Tibial nerve (tissue), 4 donors: ENCODE results near the gene ARGLU1. TPM values are rescaled to one million over a fixed set of nuclear protein-coding genes. Genes with fewer than 3 reads are reported as not detected.

ENCODE experiments used
- DNase-seq, 2 donors: peaks; one replicate each; pipeline ENCODE4 v3.0.0-alpha.2; 2019; ENCODE audit warnings: low spot score in 2 of 2
- H3K27ac ChIP-seq, 4 donors: fragments of 200-600 bp; sonication (generic) in 3 of 4; one replicate each; pipeline ENCODE4 v1.5.1; 2017 to 2019; ENCODE audit warnings: mild to moderate bottlenecking in 1 of 4
- H3K27me3 ChIP-seq, 2 donors: fragments of 200-600 bp; sonication (generic) in 1 of 2; one replicate each; pipeline versions ENCODE4 v1.5.1 to v1.6.0; 2017 to 2019
- H3K36me3 ChIP-seq, 3 donors: fragments of 200-600 bp; sonication (generic); one replicate each; pipeline ENCODE4 v1.5.1; 2018 to 2019
- H3K4me1 ChIP-seq, 4 donors: fragments of 200-600 bp; sonication (generic) in 3 of 4; one replicate each; pipeline ENCODE4 v1.5.1; 2017 to 2019
- H3K4me3 ChIP-seq, 4 donors: fragments of 200-600 bp; sonication (generic) in 3 of 4; one replicate each; pipeline ENCODE4 v1.5.1; 2017 to 2019; ENCODE audit warnings: mild to moderate bottlenecking in 1 of 4, moderate library complexity in 1 of 4
- H3K9me3 ChIP-seq, 4 donors: fragments of 200-600 bp; sonication (generic) in 3 of 4; one replicate each; pipeline ENCODE4 v1.5.1; 2017 to 2019
- CTCF ChIP-seq, 5 experiments: fragments of 200-600 bp in 3 of 5; fragments of 450-650 bp in 2 of 5; sonication (generic) in 3 of 5; IDR thresholded peaks; one replicate each; pipeline ENCODE4 v1.5.1; 2016 to 2019; ENCODE audit warnings: antibody characterized with exemption in 5 of 5, mild to moderate bottlenecking in 3 of 5, moderate library complexity in 2 of 5
- EP300 ChIP-seq, 2 donors: sonication (generic); formaldehyde crosslinking; IDR thresholded peaks; one replicate each; pipeline ENCODE4 v1.6.1; 2017; ENCODE audit warnings: antibody characterized with exemption in 2 of 2, mild to moderate bottlenecking in 1 of 2
- POLR2A ChIP-seq, 2 donors: fragments of 450-650 bp; IDR thresholded peaks; one replicate each; pipeline ENCODE4 v1.6.1; 2017; ENCODE audit warnings: antibody characterized with exemption in 2 of 2, mild to moderate bottlenecking in 2 of 2, moderate library complexity in 2 of 2
- WGBS, 2 donors: methylation state at CpG; one replicate each; pipeline ENCODE4 v1.1.5; 2018; 5-methylcytosine and 5-hydroxymethylcytosine counted together
- total RNA-seq, 4 donors: library from RNA; depleted of rRNA; stranded (reverse); fragments of >200 nt; gene quantifications; one replicate each; pipeline ENCODE4 v1.1.0, GENCODE V29; 2016

ARGLU1 gene
- total RNA-seq, 4 donors from 2014 or later, result 115 to 148 (median 138) TPM

DNA sequence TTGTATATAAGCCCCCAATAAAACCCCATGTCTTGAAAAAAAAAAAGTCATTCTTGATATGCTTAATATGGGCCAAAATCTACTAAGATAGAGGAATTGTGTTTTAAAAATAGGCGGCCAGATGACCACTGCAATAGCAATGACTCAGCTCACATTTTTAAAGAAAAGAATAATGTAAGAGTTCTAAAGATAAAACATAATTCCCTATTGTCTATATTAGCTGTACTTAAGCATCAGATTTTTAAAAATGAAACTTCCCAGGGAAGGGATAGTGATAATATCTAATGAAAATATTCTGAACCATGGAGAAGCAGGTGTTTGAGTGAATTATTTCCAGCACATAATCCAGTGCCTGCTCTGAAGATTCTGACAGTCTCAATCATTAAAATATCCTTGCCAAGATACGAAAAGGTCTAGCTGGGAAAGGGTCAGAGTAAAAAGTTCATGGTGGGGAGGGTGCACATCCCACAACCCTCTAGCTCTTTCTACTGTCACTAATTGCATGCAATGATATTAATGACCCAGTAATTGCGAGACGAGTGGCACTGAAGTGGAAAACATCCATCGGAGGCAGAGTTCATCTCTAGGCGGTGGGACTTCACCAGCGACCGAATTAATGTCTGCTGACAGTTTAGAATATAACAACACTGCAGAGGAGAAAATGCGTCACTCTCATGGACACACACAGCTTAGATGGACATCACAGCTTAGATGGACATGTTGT, 64.0 kb downstream of the ARGLU1 start:
- Histone ChIP-seq H3K4me3 (no peak overlapping the region), H3K27me3 (no peaks in the 10 kb centered on the region), H3K4me1 (peaks cover 0 to 21% (median 7%) of the 10 kb centered on the region in 4 donors), H3K36me3 (no peaks in the 10 kb centered on the region), H3K9me3 (no peaks in the 10 kb centered on the region), H3K27ac (peak overlapping the region in 2 of 4 donors; percentile 8 to 12)
- WGBS, 2 donors, result 75 to 85% methylated on average over 9 of the region's 9 CpGs
- DNase-seq, result no peak
- TF ChIP-seq EP300 (IDR thresholded peaks at IDR 0.05), result no peak

- no peak for DNase-seq
- WGBS, 2 donors, result 83 to 85% methylated on average over 5 of the region's 5 CpGs
- Histone ChIP-seq H3K27ac (peak overlapping the region in 2 of 4 donors; percentile 8 to 12), H3K9me3 (no peaks in the 10 kb centered on the region), H3K4me1 (peaks cover 0 to 27% (median 7%) of the 10 kb centered on the region in 4 donors), H3K36me3 (no peaks in the 10 kb centered on the region), H3K27me3 (no peaks in the 10 kb centered on the region), H3K4me3 (no peak overlapping the region)
- no peak for TF ChIP-seq EP300 (IDR thresholded peaks at IDR 0.05)
- no peak for TF ChIP-seq POLR2A (IDR thresholded peaks at IDR 0.05)
- TF ChIP-seq CTCF (IDR thresholded peaks at IDR 0.05), result no peak
These were observed 64.7 kb downstream of the ARGLU1 start for GRCh38 chr13:106503272-106503671.

GRCh38 chr13:106500445-106500844, 67.5 kb downstream of the ARGLU1 start:
- 63 to 73% methylated on average over 6 of the region's 6 CpGs for WGBS, 2 donors
- Histone ChIP-seq H3K4me1 (peaks cover 0 to 49% (median 22%) of the 10 kb centered on the region in 4 donors), H3K36me3 (no peaks in the 10 kb centered on the region), H3K4me3 (no peak overlapping the region), H3K27me3 (no peaks in the 10 kb centered on the region), H3K27ac (peak overlapping the region in 1 of 4 donors; percentile 65), H3K9me3 (no peaks in the 10 kb centered on the region)
- no peak for TF ChIP-seq POLR2A (IDR thresholded peaks at IDR 0.05)
- TF ChIP-seq CTCF (IDR thresholded peaks at IDR 0.05), result no peak
- no peak for TF ChIP-seq EP300 (IDR thresholded peaks at IDR 0.05)
- DNase-seq, result no peak

DNA sequence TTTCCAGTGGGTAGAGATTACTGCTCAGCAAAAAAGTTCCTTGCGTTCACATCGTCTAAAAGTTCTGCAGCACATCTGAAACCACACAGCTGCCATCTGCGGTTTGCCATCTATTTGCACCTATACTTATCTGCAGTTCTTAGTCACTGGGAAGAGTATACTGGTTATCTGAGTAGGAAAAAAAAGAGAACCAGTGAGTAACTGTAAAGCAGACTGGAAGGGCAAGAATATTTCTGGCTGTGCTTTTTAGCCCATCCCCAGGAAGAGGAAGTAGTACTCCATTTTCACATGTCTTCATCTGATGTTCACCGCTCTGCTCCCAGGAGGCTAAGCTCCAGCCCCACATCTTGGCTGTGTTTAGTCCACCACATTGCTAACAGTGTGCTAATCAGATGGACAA, 68.0 kb downstream of the ARGLU1 start:
- H3K9me3 ChIP-seq, result no peaks in the 10 kb centered on the region
- H3K36me3 ChIP-seq, result no peaks in the 10 kb centered on the region
- peak overlapping the region in 2 of 4 donors; percentile 44 to 65 for H3K27ac ChIP-seq
- peaks cover 0 to 49% (median 22%) of the 10 kb centered on the region in 4 donors for H3K4me1 ChIP-seq
- no peaks in the 10 kb centered on the region for H3K27me3 ChIP-seq
- TF ChIP-seq POLR2A (IDR thresholded peaks at IDR 0.05), result no peak
- TF ChIP-seq CTCF (IDR thresholded peaks at IDR 0.05), result no peak
- no peak for TF ChIP-seq EP300 (IDR thresholded peaks at IDR 0.05)
- no peak for DNase-seq
- H3K4me3 ChIP-seq, result no peak overlapping the region
- WGBS, 2 donors, result 62 to 82% methylated on average over 4 of the region's 4 CpGs

GRCh38 chr13:106499113-106499512, 68.8 kb downstream of the ARGLU1 start:
- Histone ChIP-seq H3K4me1 (peaks cover 0 to 49% (median 22%) of the 10 kb centered on the region in 4 donors), H3K4me3 (no peak overlapping the region)
- no peak for TF ChIP-seq POLR2A (IDR thresholded peaks at IDR 0.05)
- no peak for TF ChIP-seq EP300 (IDR thresholded peaks at IDR 0.05)
- TF ChIP-seq CTCF (IDR thresholded peaks at IDR 0.05), result no peak

More at GRCh38 chr13:106499113-106499512, 68.8 kb downstream of the ARGLU1 start:
- Histone ChIP-seq H3K9me3 (no peaks in the 10 kb centered on the region), H3K27ac (peak overlapping the region in 2 of 4 donors; percentile 44 to 65), H3K27me3 (no peaks in the 10 kb centered on the region), H3K36me3 (no peaks in the 10 kb centered on the region)
- 60 to 75% methylated on average over 2 of the region's 2 CpGs for WGBS, 2 donors
- no peak for DNase-seq
